IMR-90 (cell line): ENCODE data around the gene NF2. TPM values are rescaled to one million over a fixed set of nuclear protein-coding genes. Genes with fewer than 3 reads are reported as not detected.

Experiments used
- ATAC-seq: fragments of 200-7000 bp; cut with Tn5 transposase; 2 replicates; pipeline ENCODE4 v1.9.1; 2020; ENCODE audit warnings: low read depth, mild to moderate bottlenecking, moderate library complexity
- BruUV-seq: library from RNA; stranded (reverse); fragments of 400-500 nt; replicated peaks from 2 replicates; lab custom pipeline; 2021; lab: Mats Ljungman, UMichigan
- CTCF ChIA-PET: fragments of 300-600 bp; formaldehyde crosslinking; extraction: SDS; loops from one replicate; lab custom pipeline; 2021; ENCODE audit warnings: antibody characterized with exemption; lab: Yijun Ruan, JAX
- POLR2A ChIA-PET: fragments of 300-600 bp; sonication (Branson Sonifier 250); formaldehyde crosslinking; loops from one replicate; lab custom pipeline; 2022; ENCODE audit warnings: antibody characterized with exemption; ENCODE audit not compliant: unreplicated experiment; lab: Charles Lee
- DNase-seq: peaks from one replicate; pipeline ENCODE4 v3.0.0; 2013
- H2AFZ ChIP-seq: replicated peaks from 2 replicates; pipeline ENCODE3; 2013; ENCODE audit warnings: low read length, mild to moderate bottlenecking; ENCODE audit not compliant: poor library complexity
- H2AK5ac ChIP-seq: 2 replicates; pipeline ENCODE4 v1.6.1; 2013; ENCODE audit warnings: low read depth, low read length, inconsistent platforms
- H2AK9ac ChIP-seq: replicated peaks from 2 replicates; pipeline ENCODE3; 2013; ENCODE audit warnings: mild to moderate bottlenecking, low read depth, low read length, moderate library complexity; ENCODE audit not compliant: poor library complexity
- H2BK120ac ChIP-seq: 2 replicates; pipeline ENCODE4 v1.6.1; 2013; ENCODE audit warnings: low read depth, low read length, inconsistent platforms
- H2BK15ac ChIP-seq: 3 replicates; pipeline ENCODE4 v1.6.1; 2013; ENCODE audit warnings: low read depth, low read length, inconsistent platforms
- H2BK20ac ChIP-seq: 2 replicates; pipeline ENCODE4 v1.6.1; 2013; ENCODE audit warnings: low read depth, mild to moderate bottlenecking, inconsistent platforms, low read length, moderate library complexity
- H2BK5ac ChIP-seq: 2 replicates; pipeline ENCODE4 v1.6.1; 2013; ENCODE audit warnings: mild to moderate bottlenecking, low read depth, low read length, inconsistent platforms; ENCODE audit not compliant: poor library complexity, severe bottlenecking
- H3K14ac ChIP-seq: replicated peaks from 2 replicates; pipeline ENCODE4 v1.6.1; 2013; ENCODE audit warnings: low read depth, low read length, inconsistent platforms
- H3K18ac ChIP-seq: 2 replicates; pipeline ENCODE4 v1.6.1; 2013; ENCODE audit warnings: low read depth, low read length, control low read depth
- H3K23ac ChIP-seq: 2 replicates; pipeline ENCODE4 v1.6.1; 2013; ENCODE audit warnings: low read depth, low read length, inconsistent platforms
- H3K27ac ChIP-seq: 2 replicates; pipeline ENCODE4 v1.5.1; 2013; ENCODE audit warnings: mild to moderate bottlenecking, control low read depth, low read length; ENCODE audit not compliant: insufficient read depth
- H3K27me3 ChIP-seq: 2 replicates; pipeline ENCODE4 v1.6.1; 2013; ENCODE audit warnings: low read length; ENCODE audit not compliant: control insufficient read depth, insufficient read depth
- H3K36me3 ChIP-seq: 2 replicates; pipeline ENCODE4 v1.6.1; 2013; ENCODE audit warnings: low read length, mixed read lengths; ENCODE audit not compliant: control insufficient read depth, insufficient read depth
- H3K4ac ChIP-seq: 2 replicates; pipeline ENCODE4 v1.6.1; 2013; ENCODE audit warnings: low read depth, low read length, inconsistent platforms
- H3K4me1 ChIP-seq: 2 replicates; pipeline ENCODE4 v1.6.1; 2013; ENCODE audit warnings: low read length, mixed read lengths; ENCODE audit not compliant: control insufficient read depth, insufficient read depth
- H3K4me2 ChIP-seq: 2 replicates; pipeline ENCODE4 v1.6.1; 2013; ENCODE audit warnings: low read depth, mild to moderate bottlenecking, control low read depth, low read length, moderate library complexity
- H3K4me3 ChIP-seq: 2 replicates; pipeline ENCODE4 v1.5.1; 2013; ENCODE audit warnings: low read depth, mild to moderate bottlenecking, control low read depth, low read length, moderate library complexity; ENCODE audit not compliant: insufficient read depth
- H3K56ac ChIP-seq: 2 replicates; pipeline ENCODE4 v1.6.1; 2013; ENCODE audit warnings: low read length, inconsistent platforms; ENCODE audit not compliant: insufficient read depth; ENCODE audit errors: extremely low read depth
- H3K79me1 ChIP-seq, 2 experiments: 2 replicates each; pipeline ENCODE4 v1.6.1; 2013; ENCODE audit warnings: low read length in 2 of 2, inconsistent platforms in 1 of 2, low read depth in 1 of 2
- H3K9ac ChIP-seq: 2 replicates; pipeline ENCODE4 v1.6.1; 2013; ENCODE audit warnings: low read depth, low read length, control low read depth
- H3K9me1 ChIP-seq: 2 replicates; pipeline ENCODE4 v1.6.1; 2013; ENCODE audit warnings: low read length, inconsistent platforms; ENCODE audit not compliant: insufficient read depth
- H3K9me3 ChIP-seq: 2 replicates; pipeline ENCODE4 v1.6.1; 2013; ENCODE audit warnings: low read length; ENCODE audit not compliant: control insufficient read depth, insufficient read depth
- H4K20me1 ChIP-seq: 2 replicates; pipeline ENCODE4 v1.6.1; 2013; ENCODE audit warnings: low read length, inconsistent platforms; ENCODE audit not compliant: insufficient read depth
- H4K5ac ChIP-seq: 2 replicates; pipeline ENCODE4 v1.6.1; 2013; ENCODE audit warnings: mild to moderate bottlenecking, low read depth, low read length, control low read depth
- H4K8ac ChIP-seq, 2 experiments: 2 replicates each; pipeline ENCODE4 v1.6.1; 2013; ENCODE audit warnings: low read depth in 2 of 2, low read length in 2 of 2, control low read depth in 1 of 2, inconsistent platforms in 1 of 2
- H4K91ac ChIP-seq: 2 replicates; pipeline ENCODE4 v1.6.1; 2013; ENCODE audit warnings: low read depth, low read length, inconsistent platforms; ENCODE audit not compliant: insufficient read depth
- CHD1 ChIP-seq: IDR thresholded peaks from 2 replicates; pipeline ENCODE4 v1.6.1; 2012; ENCODE audit warnings: low read depth, low read length, improper control_type of control experiment
- WGBS, 2 experiments: methylation state at CpG; one replicate each; pipeline versions ENCODE4 v1.1.5 to v1.1.7; 2013; ENCODE audit warnings: missing lambda C conversion rate in 2 of 2; ENCODE audit not compliant: insufficient read length in 1 of 2; ENCODE audit errors: extremely low coverage in 2 of 2; 5-methylcytosine and 5-hydroxymethylcytosine counted together
- dilution Hi-C: fragments of 300-500 bp; cut with HindIII; formaldehyde crosslinking; loops from one replicate; pipeline ENCODE4 v1.14.3; 2018; ENCODE audit warnings: low sequenced_read_pairs; ENCODE audit not compliant: unreplicated experiment
- in situ Hi-C: fragments of 300-500 bp; cut with MboI; formaldehyde crosslinking; loops from 3 replicates; pipeline ENCODE4 v1.14.3; 2019; ENCODE audit warnings: low sequenced_read_pairs, inconsistent platforms, mixed read lengths
- intact Hi-C: fragments of 100-400 bp; cut with micrococcal nuclease; formaldehyde crosslinking; loops from 2 replicates; pipeline ENCODE4 v1.10.0; 2022
- polyA plus RNA-seq, 3 experiments: library from polyadenylated mRNA; depleted of rRNA; stranded (reverse); fragments of >200 nt; gene quantifications; 2 replicates each; pipeline ENCODE4 v1.2.3, GENCODE V29; 2012; ENCODE audit warnings: low replicate concordance in 1 of 3
- total RNA-seq: library from RNA; depleted of rRNA; stranded (reverse); fragments of >200 nt; gene quantifications from 2 replicates; pipeline ENCODE4 v1.2.3, GENCODE V29; 2012
- TF ChIP-seq, protein P1 (sequence below): conservative IDR thresholded peaks from 2 replicates; pipeline ENCODE4 v1.5.1; 2012; ENCODE audit warnings: mild to moderate bottlenecking, low read depth, low read length, improper control_type of control experiment

NF2 gene
- total and polyA plus RNA-seq, 2 of the 4 experiments (the other 2 are of a cell fraction) = 59.0 to 151 TPM

DNA sequence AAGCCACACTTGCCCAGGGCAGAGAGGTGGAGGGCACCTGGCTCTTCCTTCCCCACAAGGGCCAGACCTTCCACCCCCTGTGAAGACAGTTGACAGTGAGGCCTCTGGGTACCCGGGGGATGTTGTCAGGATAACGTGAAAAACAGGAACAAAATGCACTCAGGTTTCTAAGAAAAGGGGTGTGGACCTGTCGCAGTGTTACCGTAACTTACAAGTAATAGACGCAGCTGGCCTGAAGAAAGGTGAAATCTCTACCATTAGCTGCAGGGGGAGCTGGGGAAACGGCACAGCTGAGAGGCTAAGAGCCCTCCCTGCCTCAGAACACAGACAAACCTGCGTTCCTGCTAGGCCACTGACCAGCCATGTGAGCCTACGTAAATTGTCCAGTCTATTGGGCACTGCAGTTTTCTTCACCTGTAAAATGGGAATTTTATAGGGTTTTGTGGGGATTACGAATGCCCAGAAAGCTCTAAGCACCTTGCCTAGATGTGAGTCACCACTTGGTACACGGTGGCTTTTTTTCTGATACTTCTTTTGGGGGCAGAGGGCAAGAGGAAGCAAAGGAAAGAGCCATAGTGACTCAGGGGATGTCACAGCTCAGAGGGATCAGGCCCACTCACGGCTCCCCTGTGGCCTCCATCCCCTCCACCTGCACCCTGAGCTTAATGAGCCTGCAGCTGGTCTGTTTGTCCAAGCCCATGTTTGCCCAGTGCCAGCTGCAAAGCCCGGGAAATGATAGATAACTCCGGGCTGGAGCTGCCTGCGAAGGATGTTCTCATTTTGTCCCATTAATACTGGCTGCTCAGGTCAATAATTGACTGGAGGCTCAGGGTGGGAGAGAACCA lies 97.9 kb downstream of the NF2 start:
- H3K14ac ChIP-seq = no peak overlapping the region
- H3K27ac ChIP-seq = no peak overlapping the region
- H2AK5ac ChIP-seq = no peak overlapping the region; the same call in 1 of the 2 replicates
- ATAC-seq (no peak), DNase-seq (peak; percentile 34)
- in situ Hi-C loops = no loop called here
- no peak overlapping the region for H3K4me3 ChIP-seq
- no peak overlapping the region for H3K23ac ChIP-seq
- peaks cover 7% of the 10 kb centered on the region for H3K36me3 ChIP-seq
- no peak overlapping the region for H3K9ac ChIP-seq
- no peaks in the 10 kb centered on the region for H3K9me3 ChIP-seq
- H3K4me1 ChIP-seq = peaks cover 14% of the 10 kb centered on the region
- H4K5ac ChIP-seq = no peak overlapping the region
- no TSS peak for BruUV-seq
- intact Hi-C loops = loop anchor here (5.0 kb wide), 1 partner anchor 386 kb away; no protein-coding TSS in a partner anchor
- H4K20me1 ChIP-seq = peaks cover 11% of the 10 kb centered on the region
- TF ChIP-seq, protein P1, sequence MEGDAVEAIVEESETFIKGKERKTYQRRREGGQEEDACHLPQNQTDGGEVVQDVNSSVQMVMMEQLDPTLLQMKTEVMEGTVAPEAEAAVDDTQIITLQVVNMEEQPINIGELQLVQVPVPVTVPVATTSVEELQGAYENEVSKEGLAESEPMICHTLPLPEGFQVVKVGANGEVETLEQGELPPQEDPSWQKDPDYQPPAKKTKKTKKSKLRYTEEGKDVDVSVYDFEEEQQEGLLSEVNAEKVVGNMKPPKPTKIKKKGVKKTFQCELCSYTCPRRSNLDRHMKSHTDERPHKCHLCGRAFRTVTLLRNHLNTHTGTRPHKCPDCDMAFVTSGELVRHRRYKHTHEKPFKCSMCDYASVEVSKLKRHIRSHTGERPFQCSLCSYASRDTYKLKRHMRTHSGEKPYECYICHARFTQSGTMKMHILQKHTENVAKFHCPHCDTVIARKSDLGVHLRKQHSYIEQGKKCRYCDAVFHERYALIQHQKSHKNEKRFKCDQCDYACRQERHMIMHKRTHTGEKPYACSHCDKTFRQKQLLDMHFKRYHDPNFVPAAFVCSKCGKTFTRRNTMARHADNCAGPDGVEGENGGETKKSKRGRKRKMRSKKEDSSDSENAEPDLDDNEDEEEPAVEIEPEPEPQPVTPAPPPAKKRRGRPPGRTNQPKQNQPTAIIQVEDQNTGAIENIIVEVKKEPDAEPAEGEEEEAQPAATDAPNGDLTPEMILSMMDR = 0 out of 2 replicates have a peak, but pooled peaks have one; percentile 16
- no peak for TF ChIP-seq CHD1
- H2AFZ ChIP-seq = peak overlapping the region; percentile 37
- no peak overlapping the region for H2BK15ac ChIP-seq
- H3K27me3 ChIP-seq = peaks cover 3% of the 10 kb centered on the region; the same call in 1 of the 2 replicates
- no peaks in the 10 kb centered on the region for H3K79me1 ChIP-seq
- WGBS, 2 experiments = 80% methylated on average over 6 of the region's 14 CpGs; no CpG with 5 or more reads in 1 of the 2 experiments
- no peak overlapping the region for H3K4ac ChIP-seq
- no peak overlapping the region for H3K18ac ChIP-seq
- H3K56ac ChIP-seq = no peak overlapping the region
- ChIA-PET POLR2A (no interaction called here), CTCF (interaction anchor here (0.7 kb wide), 1 partner anchor 11 kb away, joined by 3 read pairs; no protein-coding TSS in a partner anchor)
- no peak overlapping the region for H2BK120ac ChIP-seq
- H2AK9ac ChIP-seq = peak overlapping the region; percentile 26
- no peak overlapping the region for H2BK5ac ChIP-seq
- H2BK20ac ChIP-seq = no peak overlapping the region
- dilution Hi-C loops = no loop called here
- H4K8ac ChIP-seq = no peak overlapping the region
- H4K91ac ChIP-seq = no peak overlapping the region
- no peak overlapping the region for H3K4me2 ChIP-seq
- 0 out of 2 replicates have a peak, but pooled peaks cover 2% of the 10 kb centered on the region for H3K9me1 ChIP-seq
